WTC11 (cell line): ENCODE results near the gene CRPPA. TPM values are rescaled to one million over a fixed set of nuclear protein-coding genes. Genes with fewer than 3 reads are reported as not detected.

Source experiments
- ATAC-seq: fragments of 200-7000 bp; cut with Tn5 transposase; 2 replicates; pipeline ENCODE4 v1.10.0; 2021; ENCODE audit warnings: mild to moderate bottlenecking, moderate library complexity
- CTCF ChIA-PET: fragments of 300-600 bp; sonication (Branson Sonifier 250); formaldehyde crosslinking; loops from one replicate; lab custom pipeline; 2021; ENCODE audit warnings: antibody characterized with exemption; lab: Charles Lee
- POLR2A ChIA-PET: fragments of 350-600 bp; sonication (Branson Sonifier 250); formaldehyde crosslinking; loops from one replicate; lab custom pipeline; 2021; ENCODE audit warnings: antibody characterized with exemption; lab: Charles Lee
- DNase-seq: peaks from one replicate; pipeline ENCODE4 v3.0.0; 2021; ENCODE audit warnings: low spot score
- H3K27ac Mint-ChIP-seq: 2 replicates; pipeline ENCODE4 v1.8.0; 2021; ENCODE audit warnings: mixed read lengths
- H3K27me3 Mint-ChIP-seq: 2 replicates; pipeline ENCODE4 v1.8.0; 2021; ENCODE audit warnings: low read depth, mild to moderate bottlenecking, moderate library complexity, mixed read lengths
- H3K36me3 Mint-ChIP-seq: 2 replicates; pipeline ENCODE4 v1.8.0; 2021; ENCODE audit warnings: mixed read lengths
- H3K4me1 Mint-ChIP-seq: 2 replicates; pipeline ENCODE4 v1.8.0; 2022; ENCODE audit warnings: mixed read lengths
- H3K4me3 Mint-ChIP-seq: 2 replicates; pipeline ENCODE4 v1.8.0; 2021; ENCODE audit warnings: mild to moderate bottlenecking, moderate library complexity, mixed read lengths
- H3K9me3 Mint-ChIP-seq: 2 replicates; pipeline ENCODE4 v1.8.0; 2021; ENCODE audit warnings: mixed read lengths
- EMX1 ChIP-seq: fragments of 250-450 bp; sonication (Bioruptor Pico); IDR thresholded peaks from 2 replicates; pipeline ENCODE4 v1.8.0; 2021; ENCODE audit warnings: mild to moderate bottlenecking
- ESRRA ChIP-seq: sonication (generic); formaldehyde crosslinking; IDR thresholded peaks from 2 replicates; pipeline ENCODE4 v1.8.1; 2022; ENCODE audit warnings: mild to moderate bottlenecking, missing genetic modification reagents, borderline replicate concordance
- GRHL2 ChIP-seq: fragments of 250-450 bp; sonication (Bioruptor Pico); IDR thresholded peaks from 2 replicates; pipeline ENCODE4 v1.8.0; 2022; ENCODE audit warnings: mild to moderate bottlenecking, moderate library complexity; ENCODE audit not compliant: insufficient replicate concordance, severe bottlenecking
- HMGA2 ChIP-seq: fragments of 250-450 bp; sonication (Bioruptor Pico); IDR thresholded peaks from 2 replicates; pipeline ENCODE4 v1.4.0; 2021; ENCODE audit warnings: mild to moderate bottlenecking, moderate library complexity
- HMGXB4 ChIP-seq: sonication (generic); formaldehyde crosslinking; IDR thresholded peaks from 2 replicates; pipeline ENCODE4 v1.8.1; 2023; ENCODE audit warnings: mild to moderate bottlenecking, moderate library complexity, missing genetic modification reagents
- JAZF1 ChIP-seq: fragments of 250-450 bp; sonication (Bioruptor Pico); IDR thresholded peaks from 2 replicates; pipeline ENCODE4 v1.9.0; 2021; ENCODE audit warnings: moderate library complexity, mild to moderate bottlenecking, inconsistent platforms
- JUN ChIP-seq: sonication (generic); formaldehyde crosslinking; IDR thresholded peaks from 2 replicates; pipeline ENCODE4 v1.8.0; 2023; ENCODE audit warnings: mild to moderate bottlenecking, missing genetic modification reagents
- KAT7 ChIP-seq: sonication (generic); formaldehyde crosslinking; IDR thresholded peaks from 2 replicates; pipeline ENCODE4 v1.8.1; 2023; ENCODE audit warnings: missing genetic modification reagents, mild to moderate bottlenecking, borderline replicate concordance
- NFATC4 ChIP-seq: fragments of 250-450 bp; sonication (Bioruptor Pico); IDR thresholded peaks from 2 replicates; pipeline ENCODE4 v1.9.0; 2021; ENCODE audit warnings: mild to moderate bottlenecking
- SMAD3 ChIP-seq: sonication (generic); formaldehyde crosslinking; IDR thresholded peaks from 2 replicates; pipeline ENCODE4 v1.8.0; 2022; ENCODE audit warnings: missing genetic modification reagents, mild to moderate bottlenecking, borderline replicate concordance
- TEAD1 ChIP-seq: sonication (generic); formaldehyde crosslinking; IDR thresholded peaks from 2 replicates; pipeline ENCODE4 v1.8.0; 2022; ENCODE audit warnings: mild to moderate bottlenecking, missing genetic modification reagents
- TEAD4 ChIP-seq: sonication (generic); formaldehyde crosslinking; IDR thresholded peaks from 2 replicates; pipeline ENCODE4 v1.8.0; 2022; ENCODE audit warnings: mild to moderate bottlenecking, missing genetic modification reagents
- TP53 ChIP-seq: sonication (generic); formaldehyde crosslinking; IDR thresholded peaks from 2 replicates; pipeline ENCODE4 v1.8.1; 2023; ENCODE audit warnings: mild to moderate bottlenecking, missing genetic modification reagents
- ZNF219 ChIP-seq: sonication (generic); formaldehyde crosslinking; IDR thresholded peaks from 2 replicates; pipeline ENCODE4 v1.8.0; 2023; ENCODE audit warnings: missing genetic modification reagents, mild to moderate bottlenecking, borderline replicate concordance
- ZNF281 ChIP-seq: sonication (generic); formaldehyde crosslinking; IDR thresholded peaks from 2 replicates; pipeline ENCODE4 v1.8.0; 2023; ENCODE audit warnings: mild to moderate bottlenecking, missing genetic modification reagents
- ZNF416 ChIP-seq: fragments of 250-450 bp; sonication (Bioruptor Pico); IDR thresholded peaks from 2 replicates; pipeline ENCODE4 v1.9.0; 2021; ENCODE audit warnings: mild to moderate bottlenecking, inconsistent platforms
- ZNF423 ChIP-seq: fragments of 250-450 bp; sonication (Bioruptor Pico); IDR thresholded peaks from 2 replicates; pipeline ENCODE4 v2.1.2; 2022; ENCODE audit warnings: mild to moderate bottlenecking, moderate library complexity
- ZSCAN18 ChIP-seq: fragments of 250-450 bp; sonication (Bioruptor Pico); IDR thresholded peaks from 2 replicates; pipeline ENCODE4 v2.1.2; 2022; ENCODE audit warnings: mild to moderate bottlenecking, moderate library complexity
- total RNA-seq: library from RNA; stranded (reverse); gene quantifications from 3 replicates; pipeline ENCODE4 v1.2.3, GENCODE V29; 2021
- TF ChIP-seq, protein P1 (sequence below): sonication (generic); formaldehyde crosslinking; IDR thresholded peaks from 2 replicates; pipeline ENCODE4 v1.8.0; 2022; ENCODE audit warnings: missing genetic modification reagents
- TF ChIP-seq, protein P2 (sequence below): sonication (generic); formaldehyde crosslinking; IDR thresholded peaks from 2 replicates; pipeline ENCODE4 v1.8.1; 2023; ENCODE audit warnings: mild to moderate bottlenecking, missing genetic modification reagents, borderline replicate concordance

The CRPPA gene
- total RNA-seq, 1 experiment from 2014 or later, result 0.87 TPM

GRCh38 chr7:16463949-16464715, 42.8 kb upstream of the CRPPA start:
- Mint-ChIP-seq H3K27ac (no peak overlapping the region), H3K36me3 (no peaks in the 10 kb centered on the region), H3K9me3 (no peaks in the 10 kb centered on the region), H3K4me3 (no peak overlapping the region), H3K27me3 (no peaks in the 10 kb centered on the region), H3K4me1 (peaks cover 37% of the 10 kb centered on the region)
- POLR2A ChIA-PET, result interaction anchor here (1.2 to 1.4 kb wide), 2 partner anchors 43 to 144 kb away, joined by 3 to 4 read pairs; partner anchors contain the start of gene CRPPA
- DNase-seq, result no peak
- TF ChIP-seq TP53 (CRISPR knock-in tag), result no peak
- TF ChIP-seq HMGA2 (CRISPR knock-in tag), result no peak
- TF ChIP-seq NFATC4 (CRISPR knock-in tag), result no peak
- no peak for TF ChIP-seq HMGXB4 (CRISPR knock-in tag)
- TF ChIP-seq ESRRA, result no peak
- TF ChIP-seq TEAD1 (CRISPR knock-in tag), result no peak
- no peak for TF ChIP-seq ZNF219 (CRISPR knock-in tag)
- no peak for TF ChIP-seq SMAD3
- no peak for TF ChIP-seq TEAD4 (CRISPR knock-in tag)
- no peak for TF ChIP-seq ZNF281 (CRISPR knock-in tag)
- no peak for TF ChIP-seq KAT7 (CRISPR knock-in tag)
- no peak for TF ChIP-seq JUN
- no peak for TF ChIP-seq GRHL2 (CRISPR knock-in tag)
- no peak for TF ChIP-seq EMX1
- TF ChIP-seq, protein P1, sequence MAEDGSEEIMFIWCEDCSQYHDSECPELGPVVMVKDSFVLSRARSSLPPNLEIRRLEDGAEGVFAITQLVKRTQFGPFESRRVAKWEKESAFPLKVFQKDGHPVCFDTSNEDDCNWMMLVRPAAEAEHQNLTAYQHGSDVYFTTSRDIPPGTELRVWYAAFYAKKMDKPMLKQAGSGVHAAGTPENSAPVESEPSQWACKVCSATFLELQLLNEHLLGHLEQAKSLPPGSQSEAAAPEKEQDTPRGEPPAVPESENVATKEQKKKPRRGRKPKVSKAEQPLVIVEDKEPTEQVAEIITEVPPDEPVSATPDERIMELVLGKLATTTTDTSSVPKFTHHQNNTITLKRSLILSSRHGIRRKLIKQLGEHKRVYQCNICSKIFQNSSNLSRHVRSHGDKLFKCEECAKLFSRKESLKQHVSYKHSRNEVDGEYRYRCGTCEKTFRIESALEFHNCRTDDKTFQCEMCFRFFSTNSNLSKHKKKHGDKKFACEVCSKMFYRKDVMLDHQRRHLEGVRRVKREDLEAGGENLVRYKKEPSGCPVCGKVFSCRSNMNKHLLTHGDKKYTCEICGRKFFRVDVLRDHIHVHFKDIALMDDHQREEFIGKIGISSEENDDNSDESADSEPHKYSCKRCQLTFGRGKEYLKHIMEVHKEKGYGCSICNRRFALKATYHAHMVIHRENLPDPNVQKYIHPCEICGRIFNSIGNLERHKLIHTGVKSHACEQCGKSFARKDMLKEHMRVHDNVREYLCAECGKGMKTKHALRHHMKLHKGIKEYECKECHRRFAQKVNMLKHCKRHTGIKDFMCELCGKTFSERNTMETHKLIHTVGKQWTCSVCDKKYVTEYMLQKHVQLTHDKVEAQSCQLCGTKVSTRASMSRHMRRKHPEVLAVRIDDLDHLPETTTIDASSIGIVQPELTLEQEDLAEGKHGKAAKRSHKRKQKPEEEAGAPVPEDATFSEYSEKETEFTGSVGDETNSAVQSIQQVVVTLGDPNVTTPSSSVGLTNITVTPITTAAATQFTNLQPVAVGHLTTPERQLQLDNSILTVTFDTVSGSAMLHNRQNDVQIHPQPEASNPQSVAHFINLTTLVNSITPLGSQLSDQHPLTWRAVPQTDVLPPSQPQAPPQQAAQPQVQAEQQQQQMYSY, result no peak
- no peak for TF ChIP-seq ZSCAN18 (CRISPR knock-in tag)
- TF ChIP-seq JAZF1 (CRISPR knock-in tag), result no peak
- TF ChIP-seq ZNF416 (CRISPR knock-in tag), result no peak
- TF ChIP-seq, protein P2, sequence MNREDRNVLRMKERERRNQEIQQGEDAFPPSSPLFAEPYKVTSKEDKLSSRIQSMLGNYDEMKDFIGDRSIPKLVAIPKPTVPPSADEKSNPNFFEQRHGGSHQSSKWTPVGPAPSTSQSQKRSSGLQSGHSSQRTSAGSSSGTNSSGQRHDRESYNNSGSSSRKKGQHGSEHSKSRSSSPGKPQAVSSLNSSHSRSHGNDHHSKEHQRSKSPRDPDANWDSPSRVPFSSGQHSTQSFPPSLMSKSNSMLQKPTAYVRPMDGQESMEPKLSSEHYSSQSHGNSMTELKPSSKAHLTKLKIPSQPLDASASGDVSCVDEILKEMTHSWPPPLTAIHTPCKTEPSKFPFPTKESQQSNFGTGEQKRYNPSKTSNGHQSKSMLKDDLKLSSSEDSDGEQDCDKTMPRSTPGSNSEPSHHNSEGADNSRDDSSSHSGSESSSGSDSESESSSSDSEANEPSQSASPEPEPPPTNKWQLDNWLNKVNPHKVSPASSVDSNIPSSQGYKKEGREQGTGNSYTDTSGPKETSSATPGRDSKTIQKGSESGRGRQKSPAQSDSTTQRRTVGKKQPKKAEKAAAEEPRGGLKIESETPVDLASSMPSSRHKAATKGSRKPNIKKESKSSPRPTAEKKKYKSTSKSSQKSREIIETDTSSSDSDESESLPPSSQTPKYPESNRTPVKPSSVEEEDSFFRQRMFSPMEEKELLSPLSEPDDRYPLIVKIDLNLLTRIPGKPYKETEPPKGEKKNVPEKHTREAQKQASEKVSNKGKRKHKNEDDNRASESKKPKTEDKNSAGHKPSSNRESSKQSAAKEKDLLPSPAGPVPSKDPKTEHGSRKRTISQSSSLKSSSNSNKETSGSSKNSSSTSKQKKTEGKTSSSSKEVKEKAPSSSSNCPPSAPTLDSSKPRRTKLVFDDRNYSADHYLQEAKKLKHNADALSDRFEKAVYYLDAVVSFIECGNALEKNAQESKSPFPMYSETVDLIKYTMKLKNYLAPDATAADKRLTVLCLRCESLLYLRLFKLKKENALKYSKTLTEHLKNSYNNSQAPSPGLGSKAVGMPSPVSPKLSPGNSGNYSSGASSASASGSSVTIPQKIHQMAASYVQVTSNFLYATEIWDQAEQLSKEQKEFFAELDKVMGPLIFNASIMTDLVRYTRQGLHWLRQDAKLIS, result no peak
- no peak for TF ChIP-seq ZNF423 (CRISPR knock-in tag)
- CTCF ChIA-PET, result interaction anchor here (2.4 kb wide), 1 partner anchor 101 kb away, joined by 20 read pairs; no protein-coding TSS in a partner anchor
- ATAC-seq, result no peak
